Measurements from ENCODE around the gene ATG2A.

GRCh38 chr11:64935359-64936081 is 18.5 kb upstream of the ATG2A start, which contains the start of gene GPHA2:
- TF ChIP-seq CTCF (IDR thresholded peaks at IDR 0.05; ENCODE audit: poor library complexity) (no peak), EZH2 (IDR thresholded peaks at IDR 0.05; ENCODE audit: borderline replicate concordance) (no peak)
